Activated T-helper 9 cell treated with anti-CD3 and anti-CD28 coated beads, Interleukin-2, amount 50 U/mL, for 16 hours (primary cell): Measurements from ENCODE around the gene LDLRAD4.

Experiments used
- DNase-seq: peaks from one replicate; pipeline ENCODE4 v3.0.0-alpha.2; 2020; ENCODE audit warnings: low read depth

Gene LDLRAD4

DNA sequence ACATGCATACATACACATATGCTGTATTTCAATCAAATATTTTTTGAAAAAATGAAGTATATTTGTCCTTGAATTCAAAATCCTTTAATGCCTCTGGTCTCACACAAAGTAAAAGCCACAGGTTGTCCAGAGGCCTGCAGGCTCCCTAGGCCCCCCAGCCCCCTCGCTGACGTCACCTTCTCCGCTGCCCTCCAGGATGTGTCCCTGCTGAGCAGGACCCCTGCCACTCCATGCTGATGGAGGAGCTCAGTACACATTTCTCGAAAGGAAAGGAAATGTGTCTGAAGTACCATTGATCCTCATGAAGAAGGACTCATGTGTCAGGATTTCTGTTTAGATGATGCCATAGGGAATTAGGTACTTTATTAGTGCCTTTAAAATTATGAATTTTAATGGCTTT lies 212.1 kb downstream of the LDLRAD4 start:
- DNase-seq: no peak

DNA sequence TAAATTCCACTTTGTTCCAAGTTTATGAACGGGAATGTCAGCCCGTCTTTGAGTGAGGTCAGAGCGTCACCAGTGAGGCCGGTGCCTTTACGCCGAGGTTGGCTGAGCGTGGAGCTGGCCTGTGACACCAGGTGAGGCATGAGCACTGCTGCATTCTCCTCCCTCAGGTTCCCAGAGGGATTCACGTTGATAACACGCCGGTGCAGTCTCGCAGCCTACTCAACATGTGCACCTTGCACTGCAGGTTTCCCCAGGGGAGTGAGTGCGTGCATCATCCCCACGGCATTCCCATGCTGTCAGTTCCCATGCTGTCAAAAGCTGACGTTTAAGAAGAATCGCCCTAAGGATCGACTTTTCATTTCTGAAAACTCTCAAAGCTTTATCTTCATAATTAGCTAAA lies 213.3 kb downstream of the LDLRAD4 start:
- no peak for DNase-seq

DNA sequence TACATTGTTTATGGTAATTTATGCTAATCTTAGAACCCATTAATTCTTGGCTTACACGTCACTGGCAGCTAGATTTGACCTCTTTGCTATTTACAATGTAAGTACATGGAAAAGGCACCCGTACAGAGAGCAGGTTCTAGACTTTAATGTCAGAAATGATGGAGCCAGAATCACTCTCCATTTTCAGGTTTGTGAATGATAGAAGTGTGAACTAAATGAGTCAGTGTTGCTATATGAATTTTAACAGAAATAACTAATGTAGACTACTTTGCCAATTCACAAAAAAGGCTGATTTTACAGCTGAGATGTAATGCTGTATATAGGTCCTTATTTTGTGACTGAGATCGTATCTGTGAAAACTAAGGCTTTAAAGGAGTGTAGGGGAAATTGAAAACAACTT lies 214.6 kb downstream of the LDLRAD4 start:
- DNase-seq: no peak

DNA sequence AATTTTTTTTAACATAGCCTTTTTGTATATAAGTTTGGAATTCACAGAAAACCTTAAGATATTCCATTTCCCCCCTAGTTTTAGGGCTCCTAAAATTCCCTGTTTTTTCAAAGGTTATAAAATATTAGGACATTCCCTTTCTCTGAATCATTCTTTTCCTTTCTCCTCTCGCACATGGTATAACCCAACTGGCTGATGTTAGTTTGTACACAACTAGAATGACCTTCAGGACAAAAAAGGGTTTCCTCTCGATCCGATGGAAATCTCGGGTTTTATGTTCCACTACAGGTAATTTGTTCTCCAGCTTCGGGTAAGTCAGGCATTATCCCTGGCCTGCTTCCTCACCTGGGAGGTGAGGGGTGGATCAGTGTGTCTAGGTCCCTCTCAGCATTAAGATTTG lies 215.1 kb downstream of the LDLRAD4 start:
- DNase-seq: no peak

DNA sequence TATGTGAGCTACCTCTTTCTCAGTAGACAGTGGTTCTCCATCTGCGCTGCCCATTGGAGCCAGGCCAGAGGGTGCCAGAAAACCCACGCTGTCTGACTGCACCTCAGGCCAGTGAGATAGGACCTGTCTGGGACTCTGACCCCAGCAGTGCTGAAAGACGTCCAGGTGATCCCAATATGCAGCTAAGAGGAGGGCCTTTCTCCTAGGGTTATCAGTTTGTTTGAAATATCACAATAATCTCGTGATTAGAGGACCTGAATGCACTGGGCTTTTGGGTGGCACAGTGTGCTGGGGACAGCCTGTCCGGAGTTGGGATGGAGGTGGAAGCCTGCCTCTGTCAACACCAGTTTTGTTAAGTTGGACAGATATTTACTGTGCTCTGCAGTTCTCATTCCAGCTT lies 216.3 kb downstream of the LDLRAD4 start:
- DNase-seq: no peak

DNA sequence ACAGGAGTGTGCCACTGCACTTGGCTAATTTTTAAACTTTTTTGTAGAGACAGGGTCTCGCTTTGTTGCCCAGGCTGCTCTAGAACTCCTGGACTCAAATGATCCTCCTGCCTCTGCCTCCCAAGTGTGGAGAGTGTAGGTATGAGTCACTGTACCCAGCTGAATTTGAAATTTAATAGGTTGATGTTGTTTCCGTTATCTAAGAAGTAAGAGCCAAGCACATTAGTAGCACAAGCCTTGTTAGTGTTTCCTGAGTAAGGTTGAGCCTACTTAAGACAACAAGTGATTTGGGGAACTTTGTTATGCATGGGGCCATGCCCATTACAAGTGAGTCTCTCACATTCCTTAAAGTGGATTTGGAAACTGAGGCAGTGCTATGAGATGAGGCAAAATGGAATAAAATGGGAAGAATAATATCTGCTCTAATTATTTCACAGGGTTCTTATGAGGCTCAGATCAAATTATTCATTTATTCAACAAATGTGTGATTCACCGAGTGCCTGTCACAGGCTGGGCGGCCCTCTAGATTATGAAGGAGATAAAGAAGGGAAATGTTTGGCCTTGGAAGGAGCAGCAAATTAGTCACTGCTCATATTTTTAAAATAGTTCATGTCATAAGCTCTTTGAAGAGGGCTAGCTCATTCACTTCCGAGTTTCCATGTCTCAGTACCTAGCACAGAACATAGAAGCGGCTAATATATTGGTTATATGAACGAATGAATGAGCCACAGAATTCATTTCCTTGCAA lies 217.2 kb downstream of the LDLRAD4 start:
- no peak for DNase-seq

DNA sequence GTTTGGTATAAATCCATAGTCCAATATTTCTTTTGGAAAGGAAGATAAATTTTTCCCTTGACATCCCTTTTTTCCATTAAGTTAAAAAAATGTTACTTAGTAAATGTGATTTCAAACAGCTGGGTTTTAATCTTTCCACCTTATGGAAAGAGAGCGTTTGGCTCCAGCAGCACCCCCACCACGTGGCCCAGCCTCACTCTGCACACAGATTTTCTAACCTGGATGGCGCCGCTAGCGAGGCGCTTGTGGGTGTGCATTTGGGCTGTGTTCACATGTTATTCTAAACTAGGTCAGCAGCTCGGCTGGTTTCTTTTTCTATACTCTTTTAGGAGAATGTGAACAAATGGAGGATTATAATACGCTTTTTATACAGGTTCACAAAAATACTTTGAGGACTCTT lies 218.0 kb downstream of the LDLRAD4 start:
- peak; percentile 42 for DNase-seq

DNA sequence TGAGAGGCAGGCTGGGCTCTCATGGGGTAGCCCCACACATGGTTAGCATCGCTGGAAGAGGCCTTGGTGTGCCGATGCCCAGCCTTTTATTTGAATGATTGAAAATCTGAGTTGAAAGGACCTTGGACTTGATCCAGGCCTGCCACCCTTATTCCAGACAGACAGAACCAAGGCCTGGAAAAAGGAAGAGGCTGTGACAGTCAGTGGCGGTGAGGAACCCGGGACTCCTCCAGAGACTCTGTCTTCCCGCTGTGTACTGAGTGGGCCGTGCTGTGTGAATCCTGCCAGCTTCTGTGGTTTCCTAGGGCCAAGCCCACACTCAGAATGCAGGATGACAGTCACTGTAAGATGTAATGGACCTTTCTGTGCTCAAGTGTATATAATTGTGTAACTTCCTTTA lies 218.5 kb downstream of the LDLRAD4 start:
- no peak for DNase-seq

DNA sequence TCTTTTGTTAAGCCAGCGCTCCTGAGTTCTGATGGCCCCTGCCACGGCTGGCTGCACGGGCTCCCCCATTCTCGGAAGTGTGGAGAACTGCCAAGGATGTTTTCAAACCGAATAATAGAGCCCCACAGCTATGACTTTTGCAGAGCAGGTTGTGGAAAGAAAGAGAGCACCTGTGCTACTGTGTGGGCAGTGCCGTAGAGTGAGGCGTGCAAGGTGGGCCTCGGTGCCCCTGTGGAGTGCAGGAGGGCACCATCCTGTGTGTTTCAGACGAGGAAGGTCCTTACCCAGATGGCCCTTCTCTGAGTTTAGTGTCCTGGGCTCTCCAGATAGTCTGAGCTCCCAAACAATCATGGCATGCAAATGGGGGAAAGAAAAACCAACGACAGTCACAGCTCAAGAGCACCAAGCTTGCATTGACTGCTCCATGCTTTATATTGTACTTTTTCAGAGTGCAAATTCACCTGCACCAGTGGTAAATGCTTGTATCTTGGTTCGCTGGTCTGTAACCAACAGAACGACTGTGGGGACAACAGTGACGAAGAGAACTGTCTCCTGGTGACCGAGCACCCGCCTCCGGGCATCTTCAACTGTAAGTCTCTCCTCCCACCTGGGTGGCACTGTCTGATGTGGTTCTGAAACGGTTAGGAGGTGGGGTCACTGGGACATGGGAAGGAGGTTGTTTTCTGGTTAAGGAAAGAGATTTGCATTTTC lies 219.4 kb downstream of the LDLRAD4 start:
- peak; percentile 36 for DNase-seq

DNA sequence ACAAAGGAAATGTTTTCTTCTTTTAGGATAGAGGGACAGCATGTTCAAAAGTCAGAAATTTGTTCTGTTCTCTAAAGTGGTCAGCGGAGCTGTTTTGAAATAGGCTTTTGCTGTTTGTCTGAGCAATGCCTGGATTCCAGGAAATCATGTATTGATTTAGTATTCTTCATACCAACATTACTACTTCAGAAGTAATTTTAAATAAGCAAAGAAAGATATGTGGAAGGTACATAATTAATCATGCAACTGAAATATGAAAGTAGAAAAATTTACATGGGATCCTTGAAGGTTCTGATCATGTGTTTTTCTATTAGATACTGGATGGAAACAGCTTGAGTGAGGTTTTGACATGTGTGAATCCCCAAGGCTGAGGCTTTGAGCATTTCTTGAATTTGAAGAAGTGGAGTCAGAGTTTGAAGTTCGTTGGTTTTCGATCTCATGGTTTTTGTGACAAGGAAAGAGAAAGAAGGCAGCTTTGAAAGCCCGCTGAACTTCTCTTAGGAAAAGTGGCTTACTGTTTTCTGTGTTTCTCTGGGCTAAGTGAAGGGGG lies 220.0 kb downstream of the LDLRAD4 start:
- DNase-seq: no peak

DNA sequence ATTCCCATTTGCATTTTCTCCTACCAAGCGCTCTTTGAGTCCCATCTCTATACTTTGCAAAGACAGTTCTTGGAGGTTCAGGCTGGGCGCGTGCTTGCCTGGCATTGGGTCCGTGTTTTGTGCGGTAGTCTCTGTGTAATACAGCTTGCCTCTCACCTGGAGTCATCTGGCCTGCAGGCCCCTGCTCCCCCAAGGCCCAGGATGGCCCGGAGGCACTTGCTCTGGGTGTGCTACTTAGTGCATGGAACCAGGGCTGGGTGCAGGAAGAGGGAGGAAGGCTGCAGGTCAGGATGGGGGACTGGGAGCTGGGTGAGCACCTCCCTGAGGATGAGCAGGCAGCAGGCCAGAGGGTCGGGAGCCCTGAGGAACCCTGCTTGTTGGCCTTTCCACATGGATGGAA lies 220.9 kb downstream of the LDLRAD4 start:
- no peak for DNase-seq

DNA sequence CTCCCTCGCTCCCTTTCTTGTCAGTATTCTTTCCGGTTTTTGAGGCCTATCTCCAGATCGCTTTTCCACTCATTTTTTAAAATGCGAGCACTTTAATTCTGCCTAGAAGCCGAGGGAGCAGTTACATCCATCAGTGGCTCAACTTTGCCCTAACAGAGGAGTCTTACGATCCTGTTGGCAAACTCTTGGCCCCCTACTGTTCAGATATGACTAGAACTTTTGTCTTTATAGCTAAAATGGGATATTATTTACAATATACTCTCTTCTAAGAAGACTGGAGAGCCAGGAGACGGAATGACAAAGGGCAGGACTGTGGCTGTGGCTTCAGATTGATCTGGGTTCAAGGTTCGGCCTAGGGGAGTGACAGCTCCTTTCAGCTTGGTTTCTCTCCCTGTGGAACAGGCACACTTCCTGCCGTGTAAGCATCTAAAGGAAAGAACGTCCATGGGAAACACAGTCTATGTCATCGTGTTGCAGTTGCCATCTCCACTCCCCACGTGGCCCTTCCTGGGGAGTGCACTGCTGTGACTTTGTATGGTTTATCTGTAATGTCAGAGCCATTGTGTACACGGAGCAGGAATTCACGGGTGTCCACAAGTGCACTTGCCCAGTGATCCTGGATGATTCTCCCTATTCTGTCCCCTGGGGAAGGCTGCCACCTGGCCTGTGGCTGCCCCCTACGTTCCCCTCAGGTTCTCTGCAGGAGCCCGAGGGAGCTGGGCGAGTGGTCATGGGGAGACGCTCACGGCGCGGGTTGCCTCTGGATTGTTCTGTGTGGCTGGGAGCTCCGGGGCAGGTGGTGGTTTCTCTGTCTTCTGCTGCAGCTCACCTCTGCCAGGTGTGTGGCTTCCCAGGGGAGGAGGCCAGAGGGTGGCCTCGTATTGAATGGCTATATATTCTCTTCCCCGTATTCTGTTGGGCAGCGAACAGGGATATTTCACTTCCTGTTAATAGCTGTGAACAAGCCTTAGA lies 222.0 kb downstream of the LDLRAD4 start:
- DNase-seq: no peak

DNA sequence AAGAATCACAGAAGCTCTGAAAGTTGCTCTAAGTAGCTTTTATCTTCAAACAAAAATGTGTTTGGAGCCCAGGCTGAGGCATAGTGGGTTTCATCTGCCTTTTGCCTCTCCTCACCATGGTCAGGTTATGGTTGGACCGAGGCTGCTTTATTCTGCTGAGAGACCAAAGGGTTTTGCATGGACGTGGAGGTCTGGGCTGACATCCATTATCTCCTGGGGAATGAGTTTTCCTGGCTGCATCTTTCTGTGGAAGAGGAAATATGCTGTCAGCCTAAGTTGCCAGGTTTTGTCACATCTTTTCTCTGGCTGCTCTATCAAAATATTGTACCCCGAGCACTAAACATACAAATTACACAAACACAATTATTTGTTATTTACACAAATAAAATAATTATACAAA lies 223.2 kb downstream of the LDLRAD4 start:
- no peak for DNase-seq

DNA sequence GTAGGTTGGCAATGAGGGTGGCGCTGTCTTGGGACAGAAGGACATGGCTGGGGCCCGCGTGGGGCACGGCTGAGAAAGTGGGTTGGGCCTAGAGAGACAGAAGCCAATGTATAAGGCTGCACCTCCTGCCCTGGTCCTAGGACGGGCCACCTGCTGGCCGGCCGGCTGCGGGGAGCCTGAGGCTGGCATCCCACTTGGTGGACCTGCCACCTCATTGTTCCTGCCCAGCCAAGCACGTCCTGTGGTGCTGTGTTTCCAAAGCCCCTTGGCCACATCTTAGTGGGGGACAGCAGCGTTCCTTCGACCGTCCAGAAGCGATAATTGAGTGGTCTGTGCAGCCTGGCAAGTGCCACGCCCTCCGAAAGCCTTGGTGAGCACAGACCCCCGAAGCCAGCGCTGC lies 223.9 kb downstream of the LDLRAD4 start:
- DNase-seq: no peak

DNA sequence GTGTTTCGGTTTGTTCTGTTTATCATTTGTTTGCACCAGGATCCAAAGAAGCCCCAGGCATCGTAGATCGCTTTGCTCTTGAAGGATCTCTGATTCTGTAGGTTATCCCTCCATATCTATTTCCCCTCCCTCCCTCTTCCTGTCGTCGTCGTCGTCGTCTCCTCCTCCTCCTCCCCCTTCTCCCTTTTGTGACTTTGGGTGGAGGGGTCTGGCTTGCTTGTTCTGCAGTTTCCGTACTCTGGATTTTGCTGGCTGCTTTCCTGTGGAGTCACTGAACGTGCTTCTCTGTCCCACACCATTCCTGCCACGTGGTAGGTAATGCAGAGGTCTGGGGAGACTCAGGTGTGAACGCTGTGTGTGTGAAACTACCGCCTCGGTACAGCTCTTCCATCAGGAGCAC lies 225.0 kb downstream of the LDLRAD4 start:
- no peak for DNase-seq

DNA sequence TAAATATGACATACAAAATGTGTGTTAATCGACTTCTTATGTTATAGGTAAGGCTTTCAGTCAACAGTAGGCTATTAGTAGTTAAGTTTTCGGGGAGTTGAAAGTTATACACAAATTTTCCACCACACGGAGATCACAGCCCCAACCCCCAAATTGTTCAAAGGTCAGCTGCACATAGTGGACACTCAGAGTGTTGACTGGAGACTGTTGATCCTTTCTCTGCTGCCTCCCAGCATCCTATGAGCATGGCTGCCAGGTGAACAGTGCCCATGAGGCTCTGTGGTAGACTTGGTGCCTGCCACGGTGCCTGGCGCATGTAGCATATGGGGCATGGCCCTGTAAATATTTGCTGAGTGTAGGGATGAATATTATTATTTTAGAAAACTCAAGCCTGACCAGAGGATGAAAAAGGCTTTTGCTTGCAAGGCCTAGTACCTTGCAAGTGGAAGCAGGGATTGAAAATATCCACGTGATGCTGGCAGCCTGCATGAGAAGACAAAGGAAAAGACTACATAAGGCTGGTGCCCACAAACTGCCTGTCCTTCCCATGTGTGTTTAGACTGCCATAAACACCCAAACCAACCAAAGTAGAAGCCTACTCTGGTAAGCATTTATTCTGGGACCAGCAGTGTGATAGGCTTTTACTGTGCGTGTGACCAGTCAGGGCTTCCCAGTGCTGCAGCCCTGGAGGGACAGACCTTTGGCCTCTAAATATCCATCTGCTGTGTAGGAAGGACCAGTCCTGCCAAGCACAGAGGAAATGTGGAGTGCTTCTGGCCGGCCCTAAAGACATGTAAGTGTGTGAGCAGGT lies 226.1 kb downstream of the LDLRAD4 start:
- DNase-seq: no peak

DNA sequence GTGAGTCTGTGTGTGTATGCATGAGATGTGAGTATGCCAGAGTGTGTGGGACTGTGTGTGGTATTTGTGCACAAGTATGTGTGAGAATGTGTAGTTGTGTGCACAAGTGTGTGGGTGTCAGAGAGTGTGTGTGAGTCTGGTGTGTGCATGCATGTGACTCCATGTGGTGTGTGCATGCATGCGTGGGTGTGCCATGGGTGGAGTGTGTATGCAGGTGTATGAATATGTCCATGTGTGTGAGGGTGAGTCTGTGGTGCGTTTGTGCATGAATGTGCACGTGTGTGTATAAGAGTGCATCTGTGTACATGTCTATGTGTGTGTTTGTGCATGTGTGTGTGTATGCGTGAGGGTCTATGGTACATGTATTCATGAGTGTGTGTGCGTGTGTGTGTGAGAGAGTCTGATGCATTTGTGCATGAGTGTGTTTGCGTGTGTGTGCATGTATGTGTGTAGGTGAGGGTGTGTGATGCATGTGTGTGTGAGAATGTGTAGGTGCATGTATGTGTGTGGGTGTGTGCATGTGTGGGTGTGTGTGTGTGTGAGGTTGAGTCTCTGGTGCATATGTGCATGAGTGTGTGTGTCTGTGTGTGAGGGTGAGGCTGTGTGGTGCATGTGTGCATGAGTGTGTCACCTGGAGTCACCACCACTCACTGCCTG lies 226.8 kb downstream of the LDLRAD4 start:
- DNase-seq: no peak

DNA sequence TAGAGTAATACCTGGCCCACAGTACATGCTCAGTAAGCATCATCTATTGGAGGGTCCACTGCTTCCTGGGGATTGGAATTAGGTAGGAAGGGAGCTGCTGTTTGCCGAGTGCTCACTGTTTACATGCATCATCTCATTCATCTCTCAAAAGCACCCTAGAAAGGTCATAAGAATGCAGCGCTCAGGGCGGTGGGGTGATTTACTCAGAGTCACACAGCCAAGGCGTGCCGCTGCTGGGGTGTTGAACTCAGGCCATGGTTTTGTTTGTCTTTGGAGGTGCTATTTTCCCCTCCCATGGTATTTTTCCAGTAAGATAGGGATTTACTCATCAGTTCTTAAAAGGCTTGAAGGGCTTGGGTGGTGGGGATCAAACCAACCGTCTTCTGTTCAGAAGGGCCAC lies 227.5 kb downstream of the LDLRAD4 start:
- DNase-seq: no peak

DNA sequence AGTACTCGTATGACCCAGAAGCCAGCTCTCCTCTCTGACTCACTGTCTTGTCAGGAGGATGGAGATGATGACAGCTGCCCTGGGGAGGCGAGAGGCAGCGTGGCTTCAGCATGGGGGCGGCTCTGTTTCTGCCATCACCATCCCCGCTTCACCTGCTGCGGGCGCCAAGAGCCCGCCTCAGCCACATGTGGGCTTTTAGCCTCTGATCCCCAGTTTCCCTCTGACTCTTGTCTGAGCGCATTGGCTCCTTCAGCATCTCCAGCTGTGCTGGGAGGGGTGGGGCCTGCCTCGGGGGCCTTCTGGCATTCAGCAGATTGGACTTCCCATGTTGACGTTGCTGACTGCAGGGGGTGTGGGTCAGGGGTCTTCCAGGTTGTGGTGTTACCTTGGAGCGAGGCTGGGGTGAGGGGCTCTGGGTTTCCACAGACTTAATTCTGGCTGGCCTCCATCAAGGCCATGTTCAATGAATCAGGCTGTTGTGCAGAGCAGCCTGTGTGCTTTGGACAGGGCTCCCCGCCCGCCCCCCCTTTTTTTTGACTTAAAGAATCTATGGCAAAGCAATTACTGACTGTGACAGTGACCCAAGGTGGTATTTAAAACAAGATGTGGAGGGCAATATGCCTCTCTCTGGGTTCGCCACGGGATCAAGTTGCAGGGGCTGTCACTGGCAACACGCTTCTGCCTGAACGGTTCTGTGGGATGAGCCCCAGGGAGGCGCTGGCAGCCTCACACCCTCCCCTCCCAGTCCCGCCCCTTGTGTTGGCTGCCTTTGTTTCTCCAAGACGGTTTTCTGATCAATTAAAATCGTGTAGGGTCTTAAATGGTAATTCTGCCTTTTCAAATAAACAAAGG lies 228.3 kb downstream of the LDLRAD4 start:
- no peak for DNase-seq
